ENCODE results near the gene ITM2B.

- TF ChIP-seq POLR2A (IDR thresholded peaks at IDR 0.05; ENCODE audit: low read depth), result no peak
- TF ChIP-seq CTCF (IDR thresholded peaks at IDR 0.05), result no peak
- no peak for TF ChIP-seq POLR2AphosphoS5 (IDR thresholded peaks at IDR 0.05)
- TF ChIP-seq EP300 (IDR thresholded peaks at IDR 0.05), result no peak
These were observed 83.1 kb downstream of the ITM2B start for GRCh38 chr13:48315969-48316650.
